ENCODE results near the gene RPH3AL. TPM values are rescaled to one million over a fixed set of nuclear protein-coding genes. Genes with fewer than 3 reads are reported as not detected.

RPH3AL gene
- total RNA-seq, 1 experiment from 2014 or later: 3.0 TPM

- WGBS (ENCODE audit: extremely low coverage, insufficient read length, low lambda C conversion rate): no CpG with 5 or more reads among the region's 23 CpGs
- H3T11ph ChIP-seq (ENCODE audit: low read length): no peak overlapping the region
- H3K14ac ChIP-seq (ENCODE audit: insufficient read depth, low read length): no peak overlapping the region; the same call in 1 of the 2 replicates
- no peak overlapping the region for H2BK12ac ChIP-seq (ENCODE audit: insufficient read length, low read depth, low read length)
- Mint-ChIP-seq H3K36me3 (ENCODE audit: insufficient read depth in 1 of 3, low read depth in 3 of 3) (no peaks in the 10 kb centered on the region), H3K4me3 (no peak overlapping the region), H3K9me3 (no peaks in the 10 kb centered on the region), H3K27ac (peak overlapping the region in 1 of 3 experiments; percentile 62; a peak in 2 of 7 replicates), H3K4me1 (peaks cover 20 to 33% of the 10 kb centered on the region in 2 experiments), H3K27me3 (ENCODE audit: low read depth) (no peaks in the 10 kb centered on the region; the same call in 1 of the 2 replicates)
- H3K4me2 ChIP-seq (ENCODE audit: insufficient read depth, insufficient read length, low read length): no peak overlapping the region
- H2AFZ ChIP-seq (ENCODE audit: low read length): no peak overlapping the region
- no peak for TF ChIP-seq CTCF (conservative IDR thresholded peaks at IDR 0.05)
- no peaks in the 10 kb centered on the region for H3K79me2 ChIP-seq (ENCODE audit: insufficient read depth, low read length)
- H2BK20ac ChIP-seq (ENCODE audit: low read depth, low read length, poor library complexity, severe bottlenecking): no peak overlapping the region
- H2AK5ac ChIP-seq (ENCODE audit: insufficient read length, low read length): no peak overlapping the region
- no peak overlapping the region for H3K23ac ChIP-seq (ENCODE audit: insufficient read length, low read depth, low read length)
- no peak overlapping the region for H3K56ac ChIP-seq (ENCODE audit: insufficient read length, low read depth, low read length)
- no peaks in the 10 kb centered on the region for H3K23me2 ChIP-seq (ENCODE audit: insufficient read length, low read depth, low read length, poor library complexity, severe bottlenecking)
- DNase-seq: no peak
- H3K4me1 ChIP-seq (ENCODE audit: insufficient read depth, low read length): peaks cover 5% of the 10 kb centered on the region; the same call in 1 of the 2 replicates
- H2BK15ac ChIP-seq (ENCODE audit: low read depth, low read length): no peak overlapping the region
- no peak overlapping the region for H2BK5ac ChIP-seq (ENCODE audit: insufficient read length, low read length)
- H3K9me3 ChIP-seq (ENCODE audit: control insufficient read depth, low read depth, low read length): no peaks in the 10 kb centered on the region
- no peaks in the 10 kb centered on the region for H3K27me3 ChIP-seq (ENCODE audit: insufficient read depth, low read length)
- H3K9ac ChIP-seq (ENCODE audit: extremely low read depth, insufficient read length, low read length): no peak overlapping the region
- H4K8ac ChIP-seq (replicated peaks; ENCODE audit: insufficient read length, low read depth, low read length): no peak overlapping the region
- no peak overlapping the region for H3K27ac ChIP-seq (ENCODE audit: insufficient read length, low read depth, low read length)
- H4K5ac ChIP-seq (ENCODE audit: insufficient read length, low read depth, low read length): no peak overlapping the region
- H4K91ac ChIP-seq (ENCODE audit: insufficient read length, low read depth, low read length): no peak overlapping the region
- H2BK120ac ChIP-seq (ENCODE audit: low read depth, low read length, poor library complexity, severe bottlenecking): no peak overlapping the region
- no peak overlapping the region for H3K4ac ChIP-seq (ENCODE audit: low read depth, low read length)
- H3K18ac ChIP-seq (ENCODE audit: insufficient read length, low read depth, low read length): no peak overlapping the region
- H4K20me1 ChIP-seq (ENCODE audit: control insufficient read depth, insufficient read depth, insufficient read length): no peaks in the 10 kb centered on the region
- H3K79me1 ChIP-seq (ENCODE audit: insufficient read depth, low read depth, low read length, poor library complexity, severe bottlenecking): no peaks in the 10 kb centered on the region
These were observed 114.3 kb downstream of the RPH3AL start for GRCh38 chr17:238071-238963.

Data from H9 (cell line).